Measurements from ENCODE around the gene FAT2. TPM values are rescaled to one million over a fixed set of nuclear protein-coding genes. Genes with fewer than 3 reads are reported as not detected.

Gene FAT2
- polyA plus RNA-seq, 2 of the 4 experiments (the other 2 are of a cell fraction), result 0.03 TPM; not detected in 1

Other genes starting within 250 kb of the FAT2 start
- gene SLC36A2, start 243.8 kb downstream of the FAT2 start, polyA plus RNA-seq (2011; rRNA removed), result not detected in 2 replicates
- gene SLC36A2, start 243.8 kb downstream of the FAT2 start, polyA plus RNA-seq (2017; fragmentation: RNase III; extraction: RNeasy Plus Mini Kit Qiagen cat#74134 plus additional on column Dnase treatment), result not detected in 3 replicates
- 10.8 and 12.4 TPM in 2 replicates for gene SLC36A1, start 143.7 kb downstream of the FAT2 start, polyA plus RNA-seq (2011; rRNA removed)
- 7.2 to 7.6 TPM (median 7.4 TPM) in 3 replicates for gene SLC36A1, start 143.7 kb downstream of the FAT2 start, polyA plus RNA-seq (2017; fragmentation: RNase III; extraction: RNeasy Plus Mini Kit Qiagen cat#74134 plus additional on column Dnase treatment)
- 23.1 and 33.8 TPM in 2 replicates for gene SPARC, start 95.6 kb upstream of the FAT2 start, polyA plus RNA-seq (2011; rRNA removed)
- 29.1 to 53.4 TPM (median 45.7 TPM) in 3 replicates for gene SPARC, start 95.6 kb upstream of the FAT2 start, polyA plus RNA-seq (2017; fragmentation: RNase III; extraction: RNeasy Plus Mini Kit Qiagen cat#74134 plus additional on column Dnase treatment)
- 58.1 and 78.8 TPM in 2 replicates for gene ATOX1, start 167.3 kb upstream of the FAT2 start, polyA plus RNA-seq (2011; rRNA removed)
- 215 to 223 TPM (median 218 TPM) in 3 replicates for gene ATOX1, start 167.3 kb upstream of the FAT2 start, polyA plus RNA-seq (2017; fragmentation: RNase III; extraction: RNeasy Plus Mini Kit Qiagen cat#74134 plus additional on column Dnase treatment)
- 126 and 167 TPM in 2 replicates for gene G3BP1, start 180.6 kb upstream of the FAT2 start, polyA plus RNA-seq (2011; rRNA removed)
- gene G3BP1, start 180.6 kb upstream of the FAT2 start, polyA plus RNA-seq (2017; fragmentation: RNase III; extraction: RNeasy Plus Mini Kit Qiagen cat#74134 plus additional on column Dnase treatment), result 176 to 178 TPM (median 176 TPM) in 3 replicates

Data from A549 (cell line).